Duodenal mucosa (tissue), 2 donors: ENCODE data around the gene TBC1D28.
"Not testable (repeated sequence)": the region's sequence is repeated elsewhere in the genome, so short reads cannot be mapped to it uniquely, and the experiment has no call there.

Source experiments
- H3K27ac ChIP-seq: one replicate; pipeline ENCODE4 v1.7.0; 2013; ENCODE audit warnings: low read depth, low read length
- H3K27me3 ChIP-seq, 2 donors: one replicate each; pipeline ENCODE4 v1.7.0; 2013; ENCODE audit warnings: low read length in 2 of 2, control low read depth in 1 of 2; ENCODE audit not compliant: insufficient read depth in 2 of 2, control insufficient read depth in 1 of 2
- H3K36me3 ChIP-seq, 2 donors: one replicate each; pipeline ENCODE4 v1.7.0; 2013; ENCODE audit warnings: low read length in 2 of 2, control low read depth in 1 of 2; ENCODE audit not compliant: insufficient read depth in 2 of 2, control insufficient read depth in 1 of 2
- H3K4me1 ChIP-seq, 2 donors: one replicate each; pipeline ENCODE4 v1.7.0; 2013; ENCODE audit warnings: low read length in 2 of 2, control low read depth in 1 of 2; ENCODE audit not compliant: insufficient read depth in 2 of 2, control insufficient read depth in 1 of 2
- H3K4me3 ChIP-seq, 2 donors: one replicate each; pipeline ENCODE4 v1.7.0; 2013; ENCODE audit warnings: low read length in 2 of 2, low read depth in 1 of 2
- H3K9ac ChIP-seq, 2 donors: one replicate each; pipeline ENCODE4 v1.7.0; 2013; ENCODE audit warnings: low read length in 2 of 2, low read depth in 1 of 2
- H3K9me3 ChIP-seq, 2 donors: one replicate each; pipeline ENCODE4 v1.7.0; 2013; ENCODE audit warnings: low read length in 2 of 2, control low read depth in 1 of 2; ENCODE audit not compliant: control insufficient read depth in 1 of 2

The TBC1D28 gene

DNA sequence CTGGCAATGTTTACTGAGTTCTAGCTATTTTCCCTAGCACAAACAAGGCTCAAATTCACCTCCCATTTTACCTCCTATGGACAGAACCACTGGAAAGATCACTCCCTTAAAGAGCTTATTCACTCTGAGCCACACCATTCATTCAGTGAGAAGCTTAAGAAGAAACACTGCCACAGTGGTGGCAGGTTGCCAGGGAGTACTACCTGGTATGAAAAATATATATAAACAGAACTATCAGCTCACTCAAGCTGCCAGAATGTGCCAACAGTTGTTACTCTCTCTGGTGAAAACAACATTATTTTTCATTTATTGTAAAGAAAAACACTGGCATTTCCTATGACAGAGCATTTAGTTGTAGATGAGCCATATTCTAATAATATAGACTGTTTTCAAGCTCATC is 31.2 kb downstream of the TBC1D28 start:
- H3K9me3 ChIP-seq, H3K9ac ChIP-seq, H3K4me3 ChIP-seq, H3K27ac ChIP-seq, H3K27me3 ChIP-seq, H3K4me1 ChIP-seq, H3K36me3 ChIP-seq: not testable (repeated sequence)

GRCh38 chr17:18593138-18593537 is 51.1 kb downstream of the TBC1D28 start:
- H3K4me3 ChIP-seq, H3K36me3 ChIP-seq, H3K27ac ChIP-seq, H3K9ac ChIP-seq, H3K4me1 ChIP-seq, H3K27me3 ChIP-seq, H3K9me3 ChIP-seq: not testable (repeated sequence)
